HUES6 (cell line): ENCODE data around the gene ZIM2.

ENCODE experiments used
- H3K27ac ChIP-seq: 2 replicates; pipeline ENCODE4 v1.7.0; 2013; ENCODE audit warnings: low read depth, mild to moderate bottlenecking, low read length, inconsistent platforms
- H3K27me3 ChIP-seq: 2 replicates; pipeline ENCODE4 v1.6.1; 2013; ENCODE audit warnings: low read length; ENCODE audit not compliant: control insufficient read depth, insufficient read depth
- H3K36me3 ChIP-seq: 2 replicates; pipeline ENCODE4 v1.6.1; 2013; ENCODE audit warnings: low read length; ENCODE audit not compliant: control insufficient read depth, insufficient read depth
- H3K4me1 ChIP-seq: 2 replicates; pipeline ENCODE4 v1.6.1; 2013; ENCODE audit warnings: low read length; ENCODE audit not compliant: control insufficient read depth, insufficient read depth
- H3K4me3 ChIP-seq: 2 replicates; pipeline ENCODE4 v1.5.1; 2013; ENCODE audit warnings: low read depth, low read length
- H3K9ac ChIP-seq: one replicate; pipeline ENCODE4 v1.6.1; 2013; ENCODE audit warnings: mild to moderate bottlenecking, low read length
- H3K9me3 ChIP-seq: 2 replicates; pipeline ENCODE4 v1.6.1; 2013; ENCODE audit warnings: low read depth, low read length; ENCODE audit not compliant: control insufficient read depth, insufficient read depth

ZIM2 gene

GRCh38 chr19:56840451-56841192 lies at the start of gene ZIM2, which contains the start of gene PEG3:
TSS of gene ZIM2 (minus strand) at chr19:56840726. CDS start at chr19:56824277, 16,449 bp downstream.
TSS of gene PEG3 (minus strand) at chr19:56840726. CDS start at chr19:56824655, 16,071 bp downstream.
- Histone ChIP-seq H3K36me3 (no peaks in the 10 kb centered on the region; the same call in 1 of the 2 replicates), H3K4me1 (no peaks in the 10 kb centered on the region), H3K9ac (peak within 1 kb of the TSS; percentile 69), H3K9me3 (peaks cover 48% of the 10 kb centered on the region), H3K27me3 (no peaks in the 10 kb centered on the region), H3K27ac (no peak within 1 kb of the TSS), H3K4me3 (peak within 1 kb of the TSS; percentile 70)

- Histone ChIP-seq H3K9me3 (peaks cover 50% of the 10 kb centered on the region), H3K36me3 (no peaks in the 10 kb centered on the region), H3K27ac (no peak overlapping the region), H3K27me3 (no peaks in the 10 kb centered on the region), H3K4me1 (peaks cover 6% of the 10 kb centered on the region), H3K4me3 (no peak overlapping the region), H3K9ac (no peak overlapping the region)
Observed at GRCh38 chr19:56885173-56885985, 44.9 kb upstream of the ZIM2 start.

GRCh38 chr19:56884441-56884840 lies 43.9 kb upstream of the ZIM2 start:
- H3K9ac ChIP-seq: no peak overlapping the region
- peaks cover 49% of the 10 kb centered on the region for H3K9me3 ChIP-seq
- H3K4me1 ChIP-seq: peaks cover 6% of the 10 kb centered on the region
- no peaks in the 10 kb centered on the region for H3K27me3 ChIP-seq
- no peaks in the 10 kb centered on the region for H3K36me3 ChIP-seq
- H3K4me3 ChIP-seq: no peak overlapping the region
- H3K27ac ChIP-seq: no peak overlapping the region

GRCh38 chr19:56880592-56881190 lies 40.2 kb upstream of the ZIM2 start:
- H3K9ac ChIP-seq: no peak overlapping the region
- H3K36me3 ChIP-seq: no peaks in the 10 kb centered on the region
- H3K27ac ChIP-seq: no peak overlapping the region
- H3K4me3 ChIP-seq: no peak overlapping the region
- H3K9me3 ChIP-seq: peaks cover 47% of the 10 kb centered on the region
- H3K27me3 ChIP-seq: no peaks in the 10 kb centered on the region
- H3K4me1 ChIP-seq: peaks cover 6% of the 10 kb centered on the region

- H3K9me3 ChIP-seq: peaks cover 59% of the 10 kb centered on the region
- H3K9ac ChIP-seq: no peak overlapping the region
- no peak overlapping the region for H3K4me3 ChIP-seq
- no peaks in the 10 kb centered on the region for H3K4me1 ChIP-seq
- no peaks in the 10 kb centered on the region for H3K36me3 ChIP-seq
- no peak overlapping the region for H3K27ac ChIP-seq
- no peaks in the 10 kb centered on the region for H3K27me3 ChIP-seq
Observed at GRCh38 chr19:56877069-56877715, 36.7 kb upstream of the ZIM2 start.

- Histone ChIP-seq H3K9ac (no peak overlapping the region), H3K4me1 (no peaks in the 10 kb centered on the region), H3K36me3 (no peaks in the 10 kb centered on the region), H3K9me3 (peaks cover 59% of the 10 kb centered on the region), H3K27ac (no peak overlapping the region), H3K27me3 (no peaks in the 10 kb centered on the region), H3K4me3 (no peak overlapping the region)
Observed at GRCh38 chr19:56875717-56876116, 35.2 kb upstream of the ZIM2 start.

- Histone ChIP-seq H3K4me3 (no peak overlapping the region), H3K9me3 (peaks cover 60% of the 10 kb centered on the region), H3K27ac (no peak overlapping the region), H3K27me3 (no peaks in the 10 kb centered on the region), H3K4me1 (no peaks in the 10 kb centered on the region), H3K9ac (no peak overlapping the region), H3K36me3 (no peaks in the 10 kb centered on the region)
Observed at GRCh38 chr19:56874530-56874929, 34.0 kb upstream of the ZIM2 start.

- no peak overlapping the region for H3K4me3 ChIP-seq
- peaks cover 62% of the 10 kb centered on the region for H3K9me3 ChIP-seq
- no peaks in the 10 kb centered on the region for H3K4me1 ChIP-seq
- no peaks in the 10 kb centered on the region for H3K36me3 ChIP-seq
- H3K27ac ChIP-seq: no peak overlapping the region
- no peak overlapping the region for H3K9ac ChIP-seq
- no peaks in the 10 kb centered on the region for H3K27me3 ChIP-seq
Observed at GRCh38 chr19:56873493-56873892, 33.0 kb upstream of the ZIM2 start.

GRCh38 chr19:56869886-56870285 lies 29.4 kb upstream of the ZIM2 start:
- Histone ChIP-seq H3K27ac (no peak overlapping the region), H3K9ac (no peak overlapping the region), H3K4me3 (no peak overlapping the region), H3K4me1 (no peaks in the 10 kb centered on the region), H3K27me3 (no peaks in the 10 kb centered on the region), H3K36me3 (no peaks in the 10 kb centered on the region), H3K9me3 (peaks cover 57% of the 10 kb centered on the region)

GRCh38 chr19:56868446-56868845 lies 27.9 kb upstream of the ZIM2 start:
- peaks cover 56% of the 10 kb centered on the region for H3K9me3 ChIP-seq
- H3K27me3 ChIP-seq: no peaks in the 10 kb centered on the region
- no peaks in the 10 kb centered on the region for H3K4me1 ChIP-seq
- H3K36me3 ChIP-seq: no peaks in the 10 kb centered on the region
- no peak overlapping the region for H3K4me3 ChIP-seq
- H3K27ac ChIP-seq: no peak overlapping the region
- no peak overlapping the region for H3K9ac ChIP-seq
